ENCODE measurements around the gene MYOZ1. TPM values are rescaled to one million over a fixed set of nuclear protein-coding genes. Genes with fewer than 3 reads are reported as not detected.

Gene MYOZ1
- total and polyA plus RNA-seq, 2 donors (not counting 1 experiment from before 2014, with no cell fraction given), result not detected

DNA sequence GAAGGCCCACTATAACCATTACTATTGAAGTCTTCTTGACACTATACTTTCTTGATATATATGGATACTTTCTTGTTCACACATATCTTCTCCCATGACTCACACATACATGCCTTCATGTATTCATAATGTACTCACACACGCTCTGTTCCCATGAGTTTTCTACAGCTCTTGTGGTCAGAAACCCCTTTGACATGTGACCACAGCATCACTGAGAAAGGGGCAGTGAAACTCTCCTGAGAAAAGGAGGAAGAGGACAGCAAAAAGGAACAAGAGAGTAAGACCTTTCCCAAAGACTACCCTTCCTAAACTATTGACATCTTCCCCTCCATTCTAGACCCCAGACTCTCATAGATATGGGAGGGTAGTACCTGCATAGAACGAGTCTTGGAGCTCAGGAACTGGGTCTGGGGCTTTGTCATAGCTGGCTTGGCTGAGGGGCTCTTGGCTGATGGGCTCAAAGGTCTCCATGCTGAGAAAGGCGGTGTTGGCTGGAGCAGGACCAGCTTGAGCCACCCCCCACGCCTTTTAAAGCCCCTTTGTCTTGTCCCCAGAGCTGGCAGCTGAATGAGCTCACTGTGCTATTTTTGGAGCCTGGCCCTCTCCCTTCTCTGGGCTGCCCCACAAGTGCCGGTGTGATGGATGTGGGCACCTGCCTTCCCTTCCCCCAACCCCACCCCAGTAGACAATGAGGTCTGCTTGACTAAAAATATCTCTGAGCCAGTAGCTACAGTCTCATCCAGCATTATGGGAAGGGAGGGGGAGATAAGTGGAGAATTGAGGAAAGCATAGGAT is 9.5 kb upstream of the MYOZ1 start:
- ChIA-PET CTCF (interaction anchor here (0.5 kb wide), 1 partner anchor 22 kb away, joined by 4 read pairs; no protein-coding TSS in a partner anchor), POLR2A (interaction anchor here (0.5 to 0.6 kb wide), 2 partner anchors 117 to 141 kb away, joined by 4 read pairs; no protein-coding TSS in a partner anchor)
- intact Hi-C loops (cut with micrococcal nuclease), result no loop called here
- H3K4me1 Mint-ChIP-seq, result peaks cover 24% of the 10 kb centered on the region
- H3K4me1 ChIP-seq (ENCODE audit: control insufficient read depth in 2 of 2, insufficient read depth in 2 of 2, low read length in 2 of 2), result peaks cover 6 to 15% of the 10 kb centered on the region in 2 donors
- no peak overlapping the region for H3K4me3 ChIP-seq (ENCODE audit: control extremely low read depth in 1 of 5, extremely low read depth in 1 of 5, insufficient read depth in 1 of 5, low read depth in 2 of 5, low read length in 4 of 5)
- H3K9me3 ChIP-seq (ENCODE audit: control extremely low read depth in 1 of 3, control insufficient read depth in 2 of 3, insufficient read depth in 1 of 3, low read length in 2 of 3), result no peaks in the 10 kb centered on the region
- H3K27ac Mint-ChIP-seq, result no peak overlapping the region
- no peak overlapping the region for H2AFZ ChIP-seq (ENCODE audit: insufficient read depth, low read depth, low read length, poor library complexity, severe bottlenecking)
- WGBS (ENCODE audit: insufficient coverage), result 86% methylated on average over 2 of the region's 5 CpGs
- no peak for TF ChIP-seq EZH2 (IDR thresholded peaks at IDR 0.05; ENCODE audit: borderline replicate concordance, insufficient read depth, low read depth, low read length, poor library complexity, severe bottlenecking)
- TF ChIP-seq, protein P1, sequence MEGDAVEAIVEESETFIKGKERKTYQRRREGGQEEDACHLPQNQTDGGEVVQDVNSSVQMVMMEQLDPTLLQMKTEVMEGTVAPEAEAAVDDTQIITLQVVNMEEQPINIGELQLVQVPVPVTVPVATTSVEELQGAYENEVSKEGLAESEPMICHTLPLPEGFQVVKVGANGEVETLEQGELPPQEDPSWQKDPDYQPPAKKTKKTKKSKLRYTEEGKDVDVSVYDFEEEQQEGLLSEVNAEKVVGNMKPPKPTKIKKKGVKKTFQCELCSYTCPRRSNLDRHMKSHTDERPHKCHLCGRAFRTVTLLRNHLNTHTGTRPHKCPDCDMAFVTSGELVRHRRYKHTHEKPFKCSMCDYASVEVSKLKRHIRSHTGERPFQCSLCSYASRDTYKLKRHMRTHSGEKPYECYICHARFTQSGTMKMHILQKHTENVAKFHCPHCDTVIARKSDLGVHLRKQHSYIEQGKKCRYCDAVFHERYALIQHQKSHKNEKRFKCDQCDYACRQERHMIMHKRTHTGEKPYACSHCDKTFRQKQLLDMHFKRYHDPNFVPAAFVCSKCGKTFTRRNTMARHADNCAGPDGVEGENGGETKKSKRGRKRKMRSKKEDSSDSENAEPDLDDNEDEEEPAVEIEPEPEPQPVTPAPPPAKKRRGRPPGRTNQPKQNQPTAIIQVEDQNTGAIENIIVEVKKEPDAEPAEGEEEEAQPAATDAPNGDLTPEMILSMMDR (IDR thresholded peaks at IDR 0.05), result no peak
- no peaks in the 10 kb centered on the region for H4K20me1 ChIP-seq (ENCODE audit: control insufficient read depth, insufficient read depth, low read length, poor library complexity, severe bottlenecking)
- ATAC-seq (ENCODE audit: low read depth) (no peak), DNase-seq (no peak)
- no peaks in the 10 kb centered on the region for H3K9me3 Mint-ChIP-seq (ENCODE audit: insufficient read depth)
- peaks cover 0 to 10% (median 0%) of the 10 kb centered on the region in 4 experiments for H3K27me3 ChIP-seq (replicated peaks in 1 of 4; ENCODE audit: control extremely low read depth in 1 of 4, control insufficient read depth in 3 of 4, insufficient read depth in 4 of 4, low read length in 3 of 4)
- no peaks in the 10 kb centered on the region for H3K36me3 ChIP-seq (replicated peaks in 1 of 2; ENCODE audit: control extremely low read depth in 1 of 2, control insufficient read depth in 1 of 2, extremely low read depth in 1 of 2, insufficient read depth in 2 of 2, low read length in 1 of 2)
- H3K9ac ChIP-seq (ENCODE audit: low read length), result no peak overlapping the region
- no peak overlapping the region for H3K4me3 Mint-ChIP-seq
- no peak overlapping the region for H3K4me2 ChIP-seq (replicated peaks; ENCODE audit: low read depth, low read length, poor library complexity, severe bottlenecking)
- H3K27ac ChIP-seq (ENCODE audit: low read length in 2 of 2), result no peak overlapping the region
- H3K79me2 ChIP-seq (ENCODE audit: control insufficient read depth, insufficient read depth, low read length), result no peaks in the 10 kb centered on the region
- no peaks in the 10 kb centered on the region for H3K27me3 Mint-ChIP-seq

All from B cell (primary cell).